Measurements from ENCODE around the gene YIPF3.

DNA sequence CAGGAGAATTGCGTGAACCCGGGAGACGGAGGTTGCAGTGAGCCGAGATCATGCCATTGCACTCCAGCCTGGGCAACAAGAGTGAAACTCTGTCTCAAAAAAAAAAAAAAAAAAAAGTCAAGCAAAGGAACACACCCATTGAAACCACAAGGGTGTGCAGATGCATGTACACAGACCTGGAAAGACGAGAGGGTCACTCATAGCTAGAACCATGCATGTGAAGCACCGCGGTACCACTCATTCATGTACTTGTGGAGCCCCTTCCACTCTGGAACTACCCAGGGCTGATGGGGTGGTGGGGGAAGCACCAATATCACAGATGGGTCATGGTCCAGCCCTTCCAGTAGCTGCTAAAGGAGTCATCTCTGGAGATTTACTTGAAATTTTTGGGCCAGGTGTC lies 46.8 kb downstream of the YIPF3 start:
- TF ChIP-seq, protein P1, sequence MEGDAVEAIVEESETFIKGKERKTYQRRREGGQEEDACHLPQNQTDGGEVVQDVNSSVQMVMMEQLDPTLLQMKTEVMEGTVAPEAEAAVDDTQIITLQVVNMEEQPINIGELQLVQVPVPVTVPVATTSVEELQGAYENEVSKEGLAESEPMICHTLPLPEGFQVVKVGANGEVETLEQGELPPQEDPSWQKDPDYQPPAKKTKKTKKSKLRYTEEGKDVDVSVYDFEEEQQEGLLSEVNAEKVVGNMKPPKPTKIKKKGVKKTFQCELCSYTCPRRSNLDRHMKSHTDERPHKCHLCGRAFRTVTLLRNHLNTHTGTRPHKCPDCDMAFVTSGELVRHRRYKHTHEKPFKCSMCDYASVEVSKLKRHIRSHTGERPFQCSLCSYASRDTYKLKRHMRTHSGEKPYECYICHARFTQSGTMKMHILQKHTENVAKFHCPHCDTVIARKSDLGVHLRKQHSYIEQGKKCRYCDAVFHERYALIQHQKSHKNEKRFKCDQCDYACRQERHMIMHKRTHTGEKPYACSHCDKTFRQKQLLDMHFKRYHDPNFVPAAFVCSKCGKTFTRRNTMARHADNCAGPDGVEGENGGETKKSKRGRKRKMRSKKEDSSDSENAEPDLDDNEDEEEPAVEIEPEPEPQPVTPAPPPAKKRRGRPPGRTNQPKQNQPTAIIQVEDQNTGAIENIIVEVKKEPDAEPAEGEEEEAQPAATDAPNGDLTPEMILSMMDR (conservative IDR thresholded peaks at IDR 0.05; ENCODE audit: low read length), result no peak
- no peak for TF ChIP-seq EZH2phosphoT487 (IDR thresholded peaks at IDR 0.05; ENCODE audit: borderline replicate concordance, low read depth, low read length)

All from OCI-LY7 (cell line).